ENCODE results near the gene NAALADL2. TPM values are rescaled to one million over a fixed set of nuclear protein-coding genes. Genes with fewer than 3 reads are reported as not detected.

NAALADL2 gene
- total RNA-seq, 1 experiment from 2014 or later: 1.6 TPM

- no peak overlapping the region for H2BK15ac ChIP-seq (ENCODE audit: low read depth, low read length)
- H3K23ac ChIP-seq (ENCODE audit: insufficient read length, low read depth, low read length): no peak overlapping the region
- no peaks in the 10 kb centered on the region for H3K9me3 ChIP-seq (ENCODE audit: control insufficient read depth, low read depth, low read length)
- Mint-ChIP-seq H3K27me3 (ENCODE audit: low read depth) (no peaks in the 10 kb centered on the region), H3K4me3 (no peak overlapping the region), H3K9me3 (no peaks in the 10 kb centered on the region), H3K36me3 (ENCODE audit: insufficient read depth in 1 of 3, low read depth in 3 of 3) (no peaks in the 10 kb centered on the region), H3K4me1 (peaks cover 4 to 5% of the 10 kb centered on the region in 2 experiments; a peak in 2 of 4 replicates), H3K27ac (no peak overlapping the region)
- no peak overlapping the region for H3K18ac ChIP-seq (ENCODE audit: insufficient read length, low read depth, low read length)
- no peak overlapping the region for H3K4ac ChIP-seq (ENCODE audit: low read depth, low read length)
- no peak overlapping the region for H3K9ac ChIP-seq (ENCODE audit: extremely low read depth, insufficient read length, low read length)
- no peak overlapping the region for H2BK20ac ChIP-seq (ENCODE audit: low read depth, low read length, poor library complexity, severe bottlenecking)
- H4K20me1 ChIP-seq (ENCODE audit: control insufficient read depth, insufficient read depth, insufficient read length): no peaks in the 10 kb centered on the region
- no peak overlapping the region for H4K91ac ChIP-seq (ENCODE audit: insufficient read length, low read depth, low read length)
- H2AFZ ChIP-seq (ENCODE audit: low read length): no peak overlapping the region
- H3K27me3 ChIP-seq (ENCODE audit: insufficient read depth, low read length): no peaks in the 10 kb centered on the region
- H3K14ac ChIP-seq (ENCODE audit: insufficient read depth, low read length): no peak overlapping the region
- TF ChIP-seq, protein P1, sequence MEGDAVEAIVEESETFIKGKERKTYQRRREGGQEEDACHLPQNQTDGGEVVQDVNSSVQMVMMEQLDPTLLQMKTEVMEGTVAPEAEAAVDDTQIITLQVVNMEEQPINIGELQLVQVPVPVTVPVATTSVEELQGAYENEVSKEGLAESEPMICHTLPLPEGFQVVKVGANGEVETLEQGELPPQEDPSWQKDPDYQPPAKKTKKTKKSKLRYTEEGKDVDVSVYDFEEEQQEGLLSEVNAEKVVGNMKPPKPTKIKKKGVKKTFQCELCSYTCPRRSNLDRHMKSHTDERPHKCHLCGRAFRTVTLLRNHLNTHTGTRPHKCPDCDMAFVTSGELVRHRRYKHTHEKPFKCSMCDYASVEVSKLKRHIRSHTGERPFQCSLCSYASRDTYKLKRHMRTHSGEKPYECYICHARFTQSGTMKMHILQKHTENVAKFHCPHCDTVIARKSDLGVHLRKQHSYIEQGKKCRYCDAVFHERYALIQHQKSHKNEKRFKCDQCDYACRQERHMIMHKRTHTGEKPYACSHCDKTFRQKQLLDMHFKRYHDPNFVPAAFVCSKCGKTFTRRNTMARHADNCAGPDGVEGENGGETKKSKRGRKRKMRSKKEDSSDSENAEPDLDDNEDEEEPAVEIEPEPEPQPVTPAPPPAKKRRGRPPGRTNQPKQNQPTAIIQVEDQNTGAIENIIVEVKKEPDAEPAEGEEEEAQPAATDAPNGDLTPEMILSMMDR (conservative IDR thresholded peaks at IDR 0.05): no peak
- no peak overlapping the region for H4K8ac ChIP-seq (replicated peaks; ENCODE audit: insufficient read length, low read depth, low read length)
- H2BK12ac ChIP-seq (ENCODE audit: insufficient read length, low read depth, low read length): no peak overlapping the region
- no peak overlapping the region for H3K4me2 ChIP-seq (ENCODE audit: insufficient read depth, insufficient read length, low read length)
- no peak overlapping the region for H2BK5ac ChIP-seq (ENCODE audit: insufficient read length, low read length)
- H3K79me2 ChIP-seq (ENCODE audit: insufficient read depth, low read length): no peaks in the 10 kb centered on the region
- WGBS (ENCODE audit: extremely low coverage, insufficient read length, low lambda C conversion rate): no CpG with 5 or more reads among the region's 1 CpG
- no peak overlapping the region for H3K56ac ChIP-seq (ENCODE audit: insufficient read length, low read depth, low read length)
- no peaks in the 10 kb centered on the region for H3K4me1 ChIP-seq (ENCODE audit: insufficient read depth, low read length)
- no peak for DNase-seq
- no peak overlapping the region for H2AK5ac ChIP-seq (ENCODE audit: insufficient read length, low read length)
- H3K79me1 ChIP-seq (ENCODE audit: insufficient read depth, low read depth, low read length, poor library complexity, severe bottlenecking): no peaks in the 10 kb centered on the region
- H3K27ac ChIP-seq (ENCODE audit: insufficient read length, low read depth, low read length): no peak overlapping the region
- no peak overlapping the region for H4K5ac ChIP-seq (ENCODE audit: insufficient read length, low read depth, low read length)
- H3T11ph ChIP-seq (ENCODE audit: low read length): no peak overlapping the region
- no peaks in the 10 kb centered on the region for H3K23me2 ChIP-seq (ENCODE audit: insufficient read length, low read depth, low read length, poor library complexity, severe bottlenecking)
- no peak overlapping the region for H2BK120ac ChIP-seq (ENCODE audit: low read depth, low read length, poor library complexity, severe bottlenecking)
These were observed 420.3 kb downstream of the NAALADL2 start for GRCh38 chr3:175279457-175279856.

Measured in H9 (cell line).